Panc1 (cell line): ENCODE measurements around the gene JAZF1. TPM values are rescaled to one million over a fixed set of nuclear protein-coding genes. Genes with fewer than 3 reads are reported as not detected.

Experiments
- ATAC-seq: fragments of 200-7000 bp; cut with Tn5 transposase; 2 replicates; pipeline ENCODE4 v1.9.1; 2020; ENCODE audit warnings: mild to moderate bottlenecking, moderate library complexity
- BruUV-seq: library from RNA; stranded (reverse); fragments of 400-500 nt; replicated peaks from 2 replicates; lab custom pipeline; 2021; lab: Mats Ljungman, UMichigan
- CTCF ChIA-PET: fragments of 300-600 bp; sonication (Branson Sonifier 250); formaldehyde crosslinking; loops from one replicate; lab custom pipeline; 2022; ENCODE audit warnings: antibody characterized with exemption; lab: Charles Lee
- POLR2A ChIA-PET: fragments of 300-600 bp; sonication (Branson Sonifier 250); formaldehyde crosslinking; loops from one replicate; lab custom pipeline; 2022; ENCODE audit warnings: antibody characterized with exemption; lab: Charles Lee
- DNase-seq: peaks from one replicate; pipeline ENCODE4 v3.0.0-alpha.2; 2010; ENCODE audit warnings: low read depth, low spot score
- H3K27ac ChIP-seq: 2 replicates; pipeline ENCODE4 v1.5.1; 2011; ENCODE audit warnings: mild to moderate bottlenecking, low read length, inconsistent platforms
- H3K27me3 ChIP-seq: fragments of 200-500 bp; sonication (Bioruptor generic); 2 replicates; pipeline ENCODE4 v1.6.0; 2014; ENCODE audit warnings: low read length, inconsistent platforms; ENCODE audit not compliant: control insufficient read depth, insufficient read depth
- H3K36me3 ChIP-seq: fragments of 200-500 bp; sonication (Bioruptor generic); 2 replicates; pipeline ENCODE4 v1.5.1; 2014; ENCODE audit warnings: inconsistent platforms, mild to moderate bottlenecking, low read length, moderate library complexity; ENCODE audit not compliant: control insufficient read depth, insufficient read depth
- H3K4me1 ChIP-seq: 2 replicates; pipeline ENCODE4 v1.5.1; 2011; ENCODE audit warnings: inconsistent platforms, mild to moderate bottlenecking, low read length, moderate library complexity; ENCODE audit not compliant: control insufficient read depth, insufficient read depth
- H3K4me3 ChIP-seq, 2 experiments: 2 replicates each; pipeline ENCODE4 v1.5.1; 2011 to 2012; ENCODE audit warnings: low read depth in 2 of 2, low read length in 2 of 2, mild to moderate bottlenecking in 2 of 2, inconsistent platforms in 1 of 2, moderate library complexity in 1 of 2
- H3K9me3 ChIP-seq: fragments of 200-500 bp; sonication (Bioruptor generic); 2 replicates; pipeline ENCODE4 v1.5.1; 2014; ENCODE audit warnings: low read depth, mild to moderate bottlenecking, inconsistent platforms, low read length, moderate library complexity; ENCODE audit not compliant: control insufficient read depth, insufficient read depth
- CTCF ChIP-seq: fragments of 450-650 bp; IDR thresholded peaks from 2 replicates; pipeline ENCODE4 v1.5.1; 2017; ENCODE audit warnings: mild to moderate bottlenecking
- POLR2AphosphoS5 ChIP-seq: IDR thresholded peaks from 2 replicates; pipeline ENCODE4 v1.6.1; 2012; ENCODE audit warnings: mild to moderate bottlenecking, low read depth, low read length, moderate library complexity
- REST ChIP-seq, 2 experiments: IDR thresholded peaks; 2 replicates each; pipeline ENCODE4 v1.6.1; 2011 to 2012; ENCODE audit warnings: low read depth in 2 of 2, control low read depth in 1 of 2, low read length in 1 of 2, mild to moderate bottlenecking in 1 of 2, moderate library complexity in 1 of 2; ENCODE audit not compliant: insufficient read depth in 1 of 2
- SIN3A ChIP-seq: IDR thresholded peaks from 2 replicates; pipeline ENCODE4 v1.6.1; 2012; ENCODE audit warnings: low read depth, mild to moderate bottlenecking, low read length, moderate library complexity, borderline replicate concordance; ENCODE audit not compliant: insufficient read depth
- TCF7L2 ChIP-seq: IDR thresholded peaks from 2 replicates; pipeline ENCODE4 v1.6.1; 2011; ENCODE audit warnings: mild to moderate bottlenecking, low read depth, low read length, inconsistent platforms
- in situ Hi-C: cut with HindIII; loops from 2 replicates; pipeline ENCODE4 v1.10.0; 2016; ENCODE audit warnings: low sequenced_read_pairs, low pct_unique_long_range_greater_than_20kb
- intact Hi-C: fragments of 100-400 bp; cut with micrococcal nuclease; formaldehyde crosslinking; loops from one replicate; pipeline ENCODE4 v1.10.0; 2022; ENCODE audit not compliant: unreplicated experiment
- total RNA-seq: library from RNA; stranded (reverse); gene quantifications from one replicate; pipeline ENCODE4 v1.2.1, GENCODE V29; 2021; ENCODE audit not compliant: unreplicated experiment

The JAZF1 gene
- total RNA-seq, 1 experiment from 2014 or later, result 8.8 TPM

- Histone ChIP-seq H3K9me3 (no peaks in the 10 kb centered on the region), H3K4me1 (no peaks in the 10 kb centered on the region), H3K4me3 (no peak overlapping the region), H3K27me3 (no peaks in the 10 kb centered on the region), H3K36me3 (no peaks in the 10 kb centered on the region), H3K27ac (no peak overlapping the region)
- ATAC-seq (no peak), DNase-seq (no peak)
- intact Hi-C loops (no loop called here), in situ Hi-C loops (no loop called here)
- ChIA-PET POLR2A (no interaction called here), CTCF (no interaction called here)
- TF ChIP-seq CTCF (no peak), POLR2AphosphoS5 (no peak), REST (IDR thresholded peaks at IDR 0.05; ENCODE audit: insufficient read depth in 1 of 2, low read depth in 2 of 2, low read length in 1 of 2) (no peak), SIN3A (no peak), TCF7L2 (no peak)
- no TSS peak for BruUV-seq
These were observed 46.7 kb downstream of the JAZF1 start for GRCh38 chr7:28133872-28134271.

- no TSS peak for BruUV-seq
- in situ Hi-C loops, result no loop called here
- TF ChIP-seq TCF7L2, result no peak
- no peak for TF ChIP-seq CTCF
- no peak for TF ChIP-seq POLR2AphosphoS5
- TF ChIP-seq SIN3A, result no peak
- TF ChIP-seq REST (IDR thresholded peaks at IDR 0.05; ENCODE audit: insufficient read depth in 1 of 2, low read depth in 2 of 2, low read length in 1 of 2), result no peak
- POLR2A ChIA-PET, result no interaction called here
- Histone ChIP-seq H3K27ac (no peak overlapping the region), H3K27me3 (no peaks in the 10 kb centered on the region), H3K4me3 (no peak overlapping the region), H3K36me3 (no peaks in the 10 kb centered on the region), H3K9me3 (no peaks in the 10 kb centered on the region), H3K4me1 (no peaks in the 10 kb centered on the region)
- intact Hi-C loops, result no loop called here
- DNase-seq (no peak), ATAC-seq (no peak)
- CTCF ChIA-PET, result no interaction called here
These were observed 47.4 kb downstream of the JAZF1 start for GRCh38 chr7:28132959-28133870.
